HL-60 (cell line): ENCODE results near the gene CNST.
"Not testable (repeated sequence)": the region's sequence is repeated elsewhere in the genome, so short reads cannot be mapped to it uniquely, and the experiment has no call there.

Experiments used
- CTCF ChIP-seq: IDR thresholded peaks from one replicate; pipeline ENCODE4 v1.5.1; 2011; ENCODE audit warnings: low read length, control low read depth, inconsistent platforms; ENCODE audit not compliant: insufficient read depth
- POLR2AphosphoS5 ChIP-seq: IDR thresholded peaks from 2 replicates; pipeline ENCODE4 v1.6.1; 2012; ENCODE audit warnings: low read depth
- SPI1 ChIP-seq: IDR thresholded peaks from 2 replicates; pipeline ENCODE4 v1.6.1; 2012; ENCODE audit warnings: low read depth, mild to moderate bottlenecking, borderline replicate concordance
- TF ChIP-seq, protein P1 (sequence below): IDR thresholded peaks from 2 replicates; pipeline ENCODE4 v1.6.1; 2012; ENCODE audit warnings: low read depth; ENCODE audit not compliant: insufficient replicate concordance

GRCh38 chr1:246571309-246571708, 5.1 kb downstream of the CNST start:
- TF ChIP-seq POLR2AphosphoS5, CTCF: not testable (repeated sequence)
- peak; percentile 96 for TF ChIP-seq SPI1
- TF ChIP-seq, protein P1, sequence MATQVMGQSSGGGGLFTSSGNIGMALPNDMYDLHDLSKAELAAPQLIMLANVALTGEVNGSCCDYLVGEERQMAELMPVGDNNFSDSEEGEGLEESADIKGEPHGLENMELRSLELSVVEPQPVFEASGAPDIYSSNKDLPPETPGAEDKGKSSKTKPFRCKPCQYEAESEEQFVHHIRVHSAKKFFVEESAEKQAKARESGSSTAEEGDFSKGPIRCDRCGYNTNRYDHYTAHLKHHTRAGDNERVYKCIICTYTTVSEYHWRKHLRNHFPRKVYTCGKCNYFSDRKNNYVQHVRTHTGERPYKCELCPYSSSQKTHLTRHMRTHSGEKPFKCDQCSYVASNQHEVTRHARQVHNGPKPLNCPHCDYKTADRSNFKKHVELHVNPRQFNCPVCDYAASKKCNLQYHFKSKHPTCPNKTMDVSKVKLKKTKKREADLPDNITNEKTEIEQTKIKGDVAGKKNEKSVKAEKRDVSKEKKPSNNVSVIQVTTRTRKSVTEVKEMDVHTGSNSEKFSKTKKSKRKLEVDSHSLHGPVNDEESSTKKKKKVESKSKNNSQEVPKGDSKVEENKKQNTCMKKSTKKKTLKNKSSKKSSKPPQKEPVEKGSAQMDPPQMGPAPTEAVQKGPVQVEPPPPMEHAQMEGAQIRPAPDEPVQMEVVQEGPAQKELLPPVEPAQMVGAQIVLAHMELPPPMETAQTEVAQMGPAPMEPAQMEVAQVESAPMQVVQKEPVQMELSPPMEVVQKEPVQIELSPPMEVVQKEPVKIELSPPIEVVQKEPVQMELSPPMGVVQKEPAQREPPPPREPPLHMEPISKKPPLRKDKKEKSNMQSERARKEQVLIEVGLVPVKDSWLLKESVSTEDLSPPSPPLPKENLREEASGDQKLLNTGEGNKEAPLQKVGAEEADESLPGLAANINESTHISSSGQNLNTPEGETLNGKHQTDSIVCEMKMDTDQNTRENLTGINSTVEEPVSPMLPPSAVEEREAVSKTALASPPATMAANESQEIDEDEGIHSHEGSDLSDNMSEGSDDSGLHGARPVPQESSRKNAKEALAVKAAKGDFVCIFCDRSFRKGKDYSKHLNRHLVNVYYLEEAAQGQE: not testable (repeated sequence)
